Activated T-cell treated with anti-CD3 and anti-CD28 coated beads, Interleukin-2, amount 50 U/mL, for 48 hours (primary cell): ENCODE data around the gene METRNL.
"Not testable (repeated sequence)": the region's sequence is repeated elsewhere in the genome, so short reads cannot be mapped to it uniquely, and the experiment has no call there.

Experiments
- DNase-seq, 2 experiments: peaks; one replicate each; pipeline ENCODE4 v3.0.0-alpha.2; 2020

METRNL gene

DNA sequence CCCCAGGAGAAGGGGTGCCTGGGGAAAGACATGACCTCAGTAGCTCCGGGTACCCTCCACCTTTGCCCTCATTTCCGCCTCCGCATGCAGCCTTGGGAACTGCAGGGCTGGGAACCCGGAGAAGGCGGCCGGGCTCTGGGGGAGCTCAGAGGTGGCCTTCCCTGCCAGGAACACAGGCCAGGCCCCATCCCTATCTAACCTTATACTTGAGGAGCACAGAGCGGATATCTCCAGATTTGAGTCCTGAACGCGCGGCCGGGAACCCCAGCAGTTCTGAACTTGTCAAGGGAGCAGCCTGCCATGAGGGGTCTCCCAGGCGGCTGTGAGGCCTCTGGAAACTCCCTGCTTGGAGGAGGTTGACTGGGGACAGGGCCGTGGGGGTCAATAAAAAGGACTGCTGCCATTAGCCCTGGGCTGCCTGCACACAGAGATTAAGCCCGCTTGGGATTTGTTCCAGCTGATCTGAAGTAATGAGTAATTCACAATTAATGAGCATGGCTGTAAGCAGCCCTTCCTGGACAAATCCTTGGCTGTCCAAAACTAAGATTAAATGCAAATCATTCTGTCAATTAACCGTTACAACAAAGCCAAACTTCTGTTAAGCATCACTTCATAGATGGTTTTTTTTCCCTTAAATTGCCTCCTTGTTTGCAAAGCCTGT is 26.3 kb upstream of the METRNL start:
- no peak for DNase-seq

DNA sequence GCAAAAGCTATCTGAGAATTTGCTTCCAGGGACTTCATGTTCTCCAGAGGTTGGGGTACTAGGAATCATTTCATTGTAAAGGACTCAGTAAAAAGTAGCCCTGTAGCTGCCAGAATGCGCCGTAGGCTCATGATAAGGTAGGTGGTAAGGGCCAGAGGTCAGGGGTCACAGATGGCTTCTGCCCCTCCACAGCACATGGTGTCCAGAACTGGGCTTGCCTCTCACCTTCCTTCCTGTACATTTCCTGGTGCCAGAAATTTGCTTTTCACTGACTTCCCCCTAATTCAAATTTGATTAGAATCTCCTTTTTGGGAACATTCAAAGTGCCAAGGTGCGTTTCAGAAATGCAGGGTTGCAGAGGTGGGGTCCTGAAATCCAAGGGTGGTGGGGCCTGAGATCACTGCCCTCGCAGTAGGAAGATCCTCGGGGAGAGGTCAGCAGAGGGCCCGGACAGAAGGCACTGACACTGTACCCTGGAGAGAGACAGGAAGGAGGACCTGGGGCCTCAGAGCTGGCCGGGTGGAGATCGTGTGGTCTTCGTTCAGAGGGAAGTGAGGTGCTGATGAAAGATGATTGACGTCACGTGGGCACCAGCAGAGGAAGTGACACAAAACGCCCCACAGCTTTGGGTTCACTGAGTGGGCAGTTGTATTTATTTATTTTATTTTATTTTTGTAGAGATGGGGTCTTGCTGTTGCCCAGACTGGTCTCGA is 25.5 kb upstream of the METRNL start:
- DNase-seq, result peak in 1 of 2 experiments; percentile 46

DNA sequence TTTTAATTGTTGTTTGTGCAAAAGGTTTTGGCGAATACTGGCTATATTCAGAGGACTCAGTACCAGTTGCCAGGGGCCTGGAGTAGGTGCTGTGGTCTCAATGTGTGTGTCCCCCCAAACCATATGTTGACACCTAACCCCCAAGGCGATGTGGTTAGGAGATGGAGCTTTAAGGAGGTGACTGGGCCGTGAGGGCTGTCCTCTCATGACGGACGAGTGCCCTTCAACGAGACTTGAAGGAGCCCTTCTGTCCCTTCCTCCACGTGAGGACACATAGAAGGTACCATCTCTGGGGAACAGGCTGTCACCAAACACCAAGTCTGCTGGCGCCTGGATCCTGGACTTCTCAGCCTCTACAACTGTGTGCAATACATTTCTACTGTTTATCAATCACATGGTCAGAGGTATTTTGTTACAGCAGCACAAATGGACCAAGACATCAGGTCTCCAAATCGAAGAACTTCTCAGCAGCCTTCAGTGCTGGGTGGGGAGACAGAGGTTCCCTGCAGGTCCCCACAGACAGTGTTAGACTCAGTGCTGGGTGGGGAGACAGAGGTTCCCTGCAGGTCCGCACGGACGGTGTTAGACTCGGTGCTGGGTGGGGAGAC is 24.8 kb upstream of the METRNL start:
- no peak for DNase-seq

DNA sequence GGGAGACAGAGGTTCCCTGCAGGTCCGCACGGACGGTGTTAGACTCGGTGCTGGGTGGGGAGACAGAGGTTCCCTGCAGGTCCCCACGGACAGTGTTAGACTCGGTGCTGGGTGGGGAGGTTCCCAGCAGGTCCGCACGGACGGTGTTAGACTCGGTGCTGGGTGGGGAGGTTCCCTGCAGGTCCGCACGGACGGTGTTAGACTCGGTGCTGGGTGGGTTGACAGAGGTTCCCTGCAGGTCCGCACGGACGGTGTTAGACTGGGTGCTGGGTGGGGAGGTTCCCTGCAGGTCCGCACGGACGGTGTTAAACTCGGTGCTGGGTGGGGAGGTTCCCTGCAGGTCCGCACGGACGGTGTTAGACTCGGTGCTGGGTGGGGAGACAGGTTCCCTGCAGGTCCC is 24.2 kb upstream of the METRNL start:
- peak in 1 of 2 experiments; percentile 6 for DNase-seq

DNA sequence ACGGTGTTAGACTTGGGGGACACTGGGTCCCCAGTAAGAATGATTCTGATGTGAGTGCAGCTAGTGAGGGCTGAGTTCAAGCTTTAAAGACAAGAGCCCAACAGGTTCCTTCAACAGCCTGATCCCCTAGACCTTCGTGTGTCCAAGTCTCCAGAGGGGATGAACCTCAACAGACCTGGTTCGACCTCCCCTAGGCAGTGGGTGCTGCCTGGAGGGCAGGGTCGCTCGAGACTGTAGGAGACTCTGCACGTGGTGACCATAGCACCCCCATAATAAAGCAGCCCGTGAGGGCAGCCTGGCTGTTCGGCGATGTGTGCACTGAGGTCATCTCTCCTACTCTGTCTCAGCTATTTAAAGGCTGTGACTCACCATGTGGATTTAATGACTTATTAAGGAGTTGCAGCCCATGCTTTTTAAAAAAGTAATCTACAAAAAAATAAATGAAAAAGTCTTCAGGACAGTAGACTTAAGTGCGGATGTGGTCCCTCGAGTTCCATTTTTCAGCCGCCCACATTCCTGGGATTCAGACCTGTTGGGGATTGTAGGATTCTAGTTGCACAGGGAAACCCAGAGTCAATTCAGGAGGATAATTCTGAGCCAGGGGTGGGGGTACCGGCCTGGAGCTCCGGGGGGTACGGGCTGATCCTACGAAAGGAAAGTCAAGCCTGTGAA is 23.4 kb upstream of the METRNL start:
- DNase-seq, result peak in 1 of 2 experiments; percentile 12

DNA sequence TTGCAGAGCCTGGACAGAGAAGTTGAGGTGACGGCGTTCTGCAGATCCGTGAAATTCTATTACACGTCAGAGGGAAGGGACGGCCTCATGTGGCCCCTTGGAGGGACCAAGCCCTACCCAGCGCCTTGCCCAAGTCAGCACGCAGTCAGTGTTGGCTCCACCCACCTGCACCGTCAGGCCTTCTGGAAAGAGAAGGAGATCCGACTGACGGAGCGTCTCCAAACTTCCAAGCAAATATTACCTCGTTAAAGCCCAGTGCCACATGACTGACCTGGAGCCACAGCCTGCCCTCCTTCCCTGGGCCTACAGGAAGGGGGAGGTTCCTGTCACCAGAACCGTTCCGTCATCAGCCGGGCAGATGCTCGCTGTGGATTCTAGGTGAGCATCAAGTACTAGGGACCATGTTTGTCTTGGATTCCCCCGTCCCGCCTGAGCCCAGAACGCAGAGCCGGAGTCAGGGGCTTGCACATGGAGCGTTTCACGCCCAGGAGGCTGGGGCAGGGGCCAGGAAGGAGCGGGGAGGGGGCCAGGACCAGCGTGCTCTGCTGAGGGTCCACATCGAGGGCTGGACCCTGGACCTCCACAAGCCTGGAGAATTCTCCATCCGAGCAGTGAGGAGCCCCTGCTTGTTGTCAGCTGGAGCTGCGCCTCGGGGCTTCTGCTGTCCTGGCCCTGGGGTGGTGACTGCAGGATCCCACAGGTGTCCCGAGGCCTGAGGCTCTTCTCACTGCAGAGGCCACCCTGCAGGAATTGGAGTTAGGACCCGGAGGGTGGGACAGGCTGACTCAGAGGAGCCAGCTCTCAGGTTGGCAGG is 22.6 kb upstream of the METRNL start:
- no peak for DNase-seq

DNA sequence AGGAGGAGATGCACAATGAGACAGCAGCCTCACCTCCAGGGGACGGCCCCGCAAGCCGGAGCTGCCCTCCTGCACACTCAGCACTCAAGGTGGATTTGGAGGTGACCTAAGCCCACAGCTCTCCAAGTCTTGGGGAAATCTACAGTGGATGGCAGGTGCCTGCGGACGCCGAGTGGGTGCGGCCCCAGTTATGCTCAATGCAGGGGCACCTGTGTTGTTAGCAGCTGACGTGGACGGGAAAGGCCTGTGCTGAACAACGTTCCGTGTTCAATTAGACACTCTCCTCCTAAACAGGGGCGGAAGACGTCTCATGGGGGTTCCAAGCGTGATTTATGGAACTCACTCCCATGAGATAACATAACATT is 22.0 kb upstream of the METRNL start:
- peak in 1 of 2 experiments; percentile 10 for DNase-seq

DNA sequence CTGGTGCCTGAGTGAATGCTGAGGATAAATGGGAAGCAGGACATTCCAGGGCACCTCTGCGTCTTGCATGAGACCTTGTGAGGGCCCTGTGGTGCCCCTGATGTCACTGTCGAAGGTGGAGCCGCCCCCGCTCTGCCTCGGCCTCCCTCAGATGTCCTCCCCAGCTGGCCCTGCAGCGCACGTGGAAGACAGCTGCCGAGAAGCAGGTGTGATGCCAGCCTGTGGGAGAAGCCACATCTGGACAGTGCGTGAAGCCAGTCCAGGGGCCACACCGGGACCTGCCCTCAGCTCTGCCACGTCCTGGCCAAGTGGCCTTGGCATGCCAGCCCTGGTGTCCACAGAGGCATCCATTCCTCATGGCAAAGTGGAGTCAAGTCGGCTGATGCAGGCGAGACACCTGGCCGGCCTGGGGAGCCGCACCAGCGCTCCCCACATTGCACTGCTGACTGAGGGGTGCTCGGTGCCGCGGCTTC is 21.6 kb upstream of the METRNL start:
- DNase-seq, result peak in 1 of 2 experiments; percentile 13

DNA sequence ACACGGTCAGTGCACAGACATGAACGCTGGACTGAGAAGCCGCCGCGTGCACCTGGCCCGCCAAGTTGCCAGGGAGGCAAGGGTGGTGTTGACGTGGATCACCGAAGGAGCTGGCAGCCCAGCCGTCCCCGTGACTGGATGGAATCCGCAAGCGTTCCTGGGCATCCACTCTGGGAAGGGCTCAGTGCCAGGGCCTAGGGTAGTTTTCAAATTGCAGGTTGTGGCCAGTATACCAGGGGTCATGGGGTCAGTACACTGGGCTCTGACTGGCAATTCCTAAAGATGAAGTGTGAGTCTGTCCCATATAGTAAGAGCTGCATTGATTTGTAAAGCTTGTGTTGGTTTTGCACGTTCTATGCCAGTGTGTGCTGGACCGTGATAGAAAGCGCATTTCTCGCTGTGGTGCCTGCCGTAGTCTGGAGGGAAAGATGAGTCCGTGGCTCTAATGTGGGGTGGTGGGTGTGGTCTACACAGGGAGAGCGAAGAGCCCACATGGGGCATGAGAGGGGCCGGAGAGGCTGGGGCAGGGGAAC is 21.1 kb upstream of the METRNL start:
- DNase-seq, result peak in 1 of 2 experiments; percentile 8

DNA sequence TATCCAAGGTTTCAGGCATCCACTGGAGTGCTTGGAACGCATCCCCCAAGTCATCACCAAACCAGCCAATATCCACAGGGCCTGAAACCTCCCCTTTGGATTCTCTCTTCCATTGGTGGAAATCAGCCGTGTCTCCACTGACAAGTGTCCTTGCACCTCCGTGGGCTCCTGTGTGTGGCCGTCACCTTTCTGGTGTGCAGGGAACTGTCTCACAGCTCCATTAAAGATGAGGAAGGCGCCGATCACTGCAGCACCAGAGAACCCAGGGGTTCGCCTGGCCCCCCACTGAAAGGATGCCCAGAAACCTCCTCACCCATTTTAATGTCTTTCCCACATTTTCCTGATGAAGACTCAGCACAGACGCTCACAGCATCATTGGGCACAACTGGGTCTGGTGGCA is 17.8 kb upstream of the METRNL start:
- peak in 1 of 2 experiments; percentile 5 for DNase-seq

DNA sequence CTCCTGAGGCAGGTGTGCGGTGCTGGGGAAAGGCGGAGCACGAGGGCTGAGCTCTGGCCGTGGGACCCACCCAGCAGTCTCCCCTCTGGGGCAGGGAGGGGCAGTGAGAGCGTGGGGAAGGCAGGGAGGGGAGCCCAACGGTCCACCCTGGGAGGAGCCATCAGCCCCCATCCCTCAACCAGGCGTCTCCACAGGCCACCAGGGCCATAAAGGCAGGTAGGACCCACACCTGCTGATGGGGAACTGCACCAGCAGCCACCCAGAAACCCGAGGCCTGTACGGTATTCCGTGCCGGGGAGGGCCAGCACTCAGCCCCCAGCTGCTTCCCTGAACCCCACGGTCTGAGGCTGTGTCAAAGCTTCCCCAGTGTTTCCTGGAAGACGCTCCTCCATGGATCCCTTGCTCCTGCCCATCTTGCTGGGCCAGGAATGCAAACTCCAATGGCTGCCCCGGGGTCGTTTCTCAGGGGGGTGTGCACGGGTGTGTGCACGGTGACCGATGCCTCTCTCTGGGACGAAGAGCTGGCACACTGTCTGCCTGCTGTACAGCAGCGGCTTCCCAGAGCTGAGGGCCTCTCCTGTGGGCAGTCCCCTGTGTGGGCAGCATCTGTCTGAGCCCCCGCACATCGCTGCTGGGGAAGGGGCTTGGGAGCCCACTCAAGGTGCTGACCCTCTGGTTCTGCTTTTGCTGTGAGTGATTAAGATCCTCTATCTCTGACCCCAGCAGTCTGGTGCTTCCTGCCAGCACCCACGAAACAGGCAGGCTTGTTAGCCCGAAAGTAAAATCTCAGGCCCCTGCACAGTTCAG is 17.2 kb upstream of the METRNL start:
- DNase-seq, result peak in 1 of 2 experiments; percentile 12

DNA sequence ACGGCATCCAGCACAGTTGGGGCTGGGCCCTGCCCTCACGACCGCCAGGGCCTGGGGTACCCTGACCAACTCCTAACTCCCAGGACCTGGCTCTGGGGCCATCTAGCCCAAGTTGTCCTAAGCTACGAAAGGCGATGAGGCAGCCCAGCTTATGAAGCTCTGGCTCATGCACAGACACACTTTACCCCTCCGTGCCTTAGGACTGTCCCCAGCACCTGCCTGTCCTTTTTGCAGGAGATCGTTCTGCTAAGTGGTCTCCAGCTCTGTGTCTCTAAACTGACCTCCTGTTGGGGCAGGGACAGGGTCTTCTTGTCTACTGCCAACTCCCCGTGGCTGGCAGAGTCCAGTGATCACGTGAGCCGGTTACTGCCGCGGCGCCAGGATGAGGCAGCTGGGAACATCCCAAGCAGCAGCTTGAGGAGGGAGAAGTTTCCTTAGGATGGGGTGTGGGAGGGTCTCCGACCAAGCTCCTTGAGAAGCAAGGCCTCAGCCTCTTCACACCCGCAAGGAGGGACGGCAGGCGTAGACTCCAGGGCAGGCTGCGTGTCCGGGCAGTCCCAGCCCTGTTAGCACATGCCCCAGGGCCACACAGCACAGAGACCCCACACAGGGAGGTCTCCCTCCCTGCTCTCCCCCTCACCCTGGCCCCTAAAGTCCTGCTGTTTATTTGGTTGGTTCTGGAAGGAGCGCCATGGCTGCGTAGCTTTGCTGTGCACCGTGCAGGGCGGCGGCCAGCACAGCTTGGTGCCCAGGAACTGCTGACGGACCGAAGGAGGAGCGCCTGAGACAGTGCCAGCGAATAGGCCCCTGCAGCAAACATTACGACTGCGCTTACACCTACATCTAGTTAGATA is 16.4 kb upstream of the METRNL start:
- DNase-seq, result no peak

DNA sequence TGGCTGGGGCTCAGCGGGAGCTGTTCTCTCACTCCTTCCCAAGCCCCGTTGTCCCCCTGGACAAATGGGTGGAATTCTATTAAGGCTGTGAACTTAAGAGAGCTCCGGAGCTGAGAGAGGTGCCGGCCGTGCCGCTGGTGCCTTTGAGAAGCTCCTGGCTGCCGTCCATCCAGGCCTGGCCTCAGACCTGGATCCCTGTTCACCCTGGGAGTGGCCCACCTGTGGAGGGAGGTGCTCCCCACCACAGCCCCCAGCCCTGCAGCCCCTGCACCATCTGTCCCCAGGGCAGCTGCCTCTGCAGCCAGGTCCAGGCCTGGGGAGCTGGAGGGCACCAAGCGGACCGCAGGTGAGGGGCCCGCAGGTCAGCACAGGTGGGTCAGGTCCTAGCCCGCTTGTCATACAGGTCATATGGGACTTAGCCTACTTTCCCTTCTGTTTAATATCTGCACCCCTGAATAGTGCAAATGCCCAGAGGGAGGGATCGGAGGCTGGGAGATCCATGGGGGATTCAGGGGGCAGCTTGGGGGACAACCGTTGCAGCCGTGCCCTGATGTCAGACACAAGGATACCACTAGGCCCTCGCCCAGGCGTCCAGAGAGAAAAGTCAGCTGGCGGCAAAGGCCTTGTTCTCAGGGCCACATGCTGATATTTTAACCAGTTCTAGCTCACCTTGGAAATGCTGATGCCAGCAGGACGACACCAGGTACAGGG is 15.2 kb upstream of the METRNL start:
- no peak for DNase-seq

DNA sequence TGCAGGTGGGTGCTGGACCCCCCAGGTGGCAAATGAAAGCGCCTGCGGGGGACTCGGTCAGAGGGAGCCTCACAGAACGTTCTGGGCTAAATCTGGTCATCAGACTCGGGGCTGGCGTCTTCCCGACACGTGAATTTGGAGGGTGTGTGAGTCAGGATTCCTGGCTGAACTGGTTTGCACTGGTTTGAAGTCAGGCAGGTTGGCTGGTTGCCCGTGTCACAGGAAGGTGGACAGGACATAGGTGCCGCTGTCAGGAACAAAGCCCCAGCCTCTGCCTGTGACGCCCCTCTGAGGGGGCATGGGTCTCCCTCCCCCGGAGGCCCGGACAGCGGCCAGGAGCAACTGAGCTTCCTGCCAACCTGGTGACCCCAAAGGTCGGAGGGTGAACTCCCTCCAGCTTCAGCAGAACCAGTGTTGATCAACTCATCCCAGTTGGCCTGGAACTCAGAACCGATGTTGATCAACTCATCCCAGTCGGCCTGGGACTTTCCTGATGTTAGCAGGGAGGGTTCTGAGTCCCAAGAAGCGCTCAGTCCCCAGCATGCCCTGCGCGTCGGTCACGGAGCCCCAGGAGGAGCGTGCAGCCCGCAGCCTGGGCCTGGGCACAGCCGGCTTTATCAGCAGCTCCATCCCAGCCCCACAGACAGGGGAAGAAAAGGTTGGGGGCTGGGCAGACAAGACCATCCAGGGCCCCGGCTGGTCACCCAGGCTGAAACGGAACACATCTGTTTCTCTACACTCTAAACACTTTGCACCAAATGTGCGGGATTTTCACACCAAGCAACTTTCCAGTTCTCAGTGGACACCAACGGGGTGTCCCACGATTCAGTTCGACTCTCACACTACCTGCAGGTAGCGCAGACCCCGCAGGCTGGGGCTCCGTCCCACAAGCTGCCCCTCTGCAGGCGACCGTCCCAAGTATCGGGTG is 14.4 kb upstream of the METRNL start:
- DNase-seq, result no peak

DNA sequence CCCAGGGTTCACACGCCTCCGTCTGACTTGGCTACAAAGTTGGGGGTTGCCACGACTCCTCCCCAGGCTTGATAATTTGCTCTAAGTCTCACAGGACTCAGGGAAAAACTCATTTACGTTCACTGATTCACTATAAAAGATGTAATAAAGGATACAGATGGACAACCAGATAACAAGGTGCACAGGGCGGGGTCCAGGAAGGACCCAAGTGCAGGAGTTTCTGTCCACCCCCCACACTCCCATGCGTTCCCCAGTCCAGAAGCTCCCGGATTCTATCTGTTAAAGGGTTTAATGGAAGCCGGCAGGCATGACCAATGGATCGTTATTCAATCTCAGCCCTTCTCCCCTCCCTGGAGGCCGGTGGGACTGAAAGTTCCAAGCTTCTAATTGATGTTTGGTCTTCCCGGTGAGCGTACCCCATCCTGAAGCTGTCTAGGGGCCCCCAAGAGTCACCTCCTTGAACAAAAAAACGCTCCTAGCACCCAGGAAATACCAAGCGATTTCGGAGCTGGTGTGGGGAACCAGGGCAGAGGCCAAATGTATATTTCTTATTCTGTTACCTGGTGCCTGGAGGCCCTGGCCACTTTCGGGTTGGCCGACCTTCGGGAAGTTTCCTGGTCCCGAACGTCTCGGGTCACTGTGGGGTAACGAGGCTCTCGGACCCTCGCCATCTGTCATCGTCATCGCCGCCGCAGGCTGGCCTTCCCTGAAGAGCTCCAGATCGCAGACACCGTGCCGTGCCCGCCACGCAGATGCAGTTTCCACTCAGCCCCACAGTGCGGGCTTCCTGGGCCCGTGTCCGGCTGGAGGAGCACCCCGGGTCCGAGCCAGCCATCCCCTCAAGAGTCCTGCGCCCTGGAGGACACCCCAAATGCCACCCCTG is 13.5 kb upstream of the METRNL start:
- DNase-seq, result no peak

DNA sequence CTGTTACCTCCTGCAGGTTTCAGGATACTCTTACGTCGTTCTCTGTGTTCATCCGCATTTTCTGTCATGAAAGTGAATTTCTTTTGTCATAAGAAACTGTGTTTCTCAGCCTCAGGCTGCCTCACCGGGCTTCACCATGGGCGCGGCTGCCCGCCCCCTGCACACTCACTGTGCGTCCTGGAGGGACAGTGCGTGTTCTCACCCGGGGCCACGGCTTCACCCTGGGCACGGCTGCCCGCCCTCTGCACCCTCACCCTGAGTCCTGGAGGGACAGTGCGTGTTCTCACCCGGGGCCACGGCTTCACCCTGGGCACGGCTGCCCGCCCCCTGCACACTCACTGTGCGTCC is 12.9 kb upstream of the METRNL start:
- DNase-seq, result not testable (repeated sequence)

DNA sequence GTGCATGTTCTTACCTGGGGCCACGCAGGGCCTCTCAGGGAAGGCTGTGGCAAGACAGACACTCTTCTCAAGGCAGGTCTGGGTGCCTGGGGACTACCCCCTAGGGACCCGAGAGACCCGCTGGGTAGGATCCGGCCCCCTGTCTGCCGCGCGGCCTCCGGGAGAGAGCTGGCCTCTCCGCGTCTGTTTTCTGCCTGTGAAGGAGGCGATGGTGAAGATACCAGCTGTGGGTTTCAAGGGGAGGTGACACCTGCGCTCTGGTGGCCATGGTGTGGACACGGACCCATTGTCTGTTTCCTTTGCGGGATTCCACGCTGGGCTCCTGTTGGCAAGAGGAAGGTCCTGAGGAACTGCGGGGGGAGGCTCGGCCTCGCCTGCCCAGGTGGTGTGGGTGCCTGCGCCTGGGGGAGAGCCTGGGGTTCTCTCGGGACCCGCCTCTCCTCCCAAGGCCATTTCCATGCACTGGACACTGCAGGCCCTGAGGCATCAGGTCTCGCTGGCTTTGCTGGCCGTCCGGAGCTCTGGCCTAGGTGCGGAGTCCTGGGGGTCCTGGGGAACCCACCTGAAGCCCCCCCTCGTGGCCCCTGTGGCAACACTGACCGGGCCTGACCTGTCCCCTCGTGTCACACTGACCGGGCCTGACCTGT is 12.2 kb upstream of the METRNL start:
- DNase-seq, result no peak
